ENCODE data around the gene TRIP10. TPM values are rescaled to one million over a fixed set of nuclear protein-coding genes. Genes with fewer than 3 reads are reported as not detected.

Gene TRIP10
- total RNA-seq, 4 donors from 2014 or later, result 94.1 to 129 (median 104) TPM

GRCh38 chr19:6719540-6719861 lies 20.0 kb upstream of the TRIP10 start:
- Histone ChIP-seq H3K4me1 (peaks cover 0 to 14% (median 5%) of the 10 kb centered on the region in 3 donors), H3K27me3 (peaks cover 45% of the 10 kb centered on the region), H3K9me3 (no peaks in the 10 kb centered on the region), H3K36me3 (peaks cover 0 to 4% of the 10 kb centered on the region in 2 donors), H3K27ac (peak overlapping the region in 1 of 4 donors; percentile 17), H3K4me3 (peak overlapping the region in 1 of 2 donors; percentile 47)
- 82 to 85% methylated on average over 4 of the region's 6 CpGs for WGBS, 2 donors (ENCODE audit: low coverage in 1 of 2)
- no peak for ATAC-seq
- no peak for TF ChIP-seq EP300 (IDR thresholded peaks at IDR 0.05)
- no peak for TF ChIP-seq POLR2A (IDR thresholded peaks at IDR 0.05)

GRCh38 chr19:6719992-6720368 lies 19.5 kb upstream of the TRIP10 start:
- TF ChIP-seq CTCF (IDR thresholded peaks at IDR 0.05) (no peak), POLR2A (IDR thresholded peaks at IDR 0.05) (no peak), POLR2AphosphoS5 (IDR thresholded peaks at IDR 0.05) (no peak), EP300 (IDR thresholded peaks at IDR 0.05) (no peak)
- ATAC-seq, result no peak
- Histone ChIP-seq H3K4me3 (peak overlapping the region in 1 of 2 donors; percentile 47), H3K36me3 (peaks cover 0 to 4% of the 10 kb centered on the region in 2 donors), H3K27ac (peak overlapping the region in 3 of 4 donors; percentile 17 to 43 (median 39)), H3K4me1 (peaks cover 0 to 16% (median 5%) of the 10 kb centered on the region in 3 donors), H3K27me3 (peaks cover 40% of the 10 kb centered on the region), H3K9me3 (no peaks in the 10 kb centered on the region)
- 85 to 93% methylated on average over 3 of the region's 3 CpGs for WGBS, 2 donors (ENCODE audit: low coverage in 1 of 2)

GRCh38 chr19:6720369-6721137 lies 18.9 kb upstream of the TRIP10 start, which contains the start of gene C3:
Gene C3 (minus strand): TSS chr19:6720650. CDS start chr19:6720589, 61 bp downstream.
- no peak for TF ChIP-seq EP300 (IDR thresholded peaks at IDR 0.05)
- TF ChIP-seq POLR2AphosphoS5 (IDR thresholded peaks at IDR 0.05), result peak; percentile 59
- peak; percentile 56 for TF ChIP-seq POLR2A (IDR thresholded peaks at IDR 0.05)
- Histone ChIP-seq H3K36me3 (peaks cover 0 to 4% of the 10 kb centered on the region in 2 donors), H3K4me1 (peaks cover 0 to 21% (median 5%) of the 10 kb centered on the region in 3 donors), H3K4me3 (peak within 1 kb of the TSS in 1 of 2 donors; percentile 47), H3K27ac (peak within 1 kb of the TSS in 3 of 4 donors; percentile 43 to 67 (median 51)), H3K27me3 (peaks cover 36% of the 10 kb centered on the region), H3K9me3 (no peaks in the 10 kb centered on the region)
- 0 to 29% methylated on average over 1 of the region's 4 CpGs for WGBS, 2 donors (ENCODE audit: low coverage in 1 of 2)
- ATAC-seq, result peak; percentile 86

GRCh38 chr19:6721138-6721474 lies 18.4 kb upstream of the TRIP10 start:
- no peak for ATAC-seq
- peaks cover 0 to 4% of the 10 kb centered on the region in 2 donors for H3K36me3 ChIP-seq
- TF ChIP-seq EP300 (IDR thresholded peaks at IDR 0.05) (no peak), CTCF (IDR thresholded peaks at IDR 0.05) (no peak), POLR2A (IDR thresholded peaks at IDR 0.05) (no peak), POLR2AphosphoS5 (IDR thresholded peaks at IDR 0.05) (no peak)
- no peaks in the 10 kb centered on the region for H3K9me3 ChIP-seq
- H3K27me3 ChIP-seq, result peaks cover 35% of the 10 kb centered on the region
- peaks cover 0 to 23% (median 5%) of the 10 kb centered on the region in 3 donors for H3K4me1 ChIP-seq
- H3K4me3 ChIP-seq, result no peak overlapping the region
- peak overlapping the region in 3 of 4 donors; percentile 43 to 67 (median 51) for H3K27ac ChIP-seq

GRCh38 chr19:6721773-6722172 lies 17.7 kb upstream of the TRIP10 start:
- Histone ChIP-seq H3K4me3 (no peak overlapping the region), H3K27me3 (peaks cover 28% of the 10 kb centered on the region), H3K4me1 (peaks cover 0 to 23% (median 5%) of the 10 kb centered on the region in 3 donors), H3K27ac (peak overlapping the region in 3 of 4 donors; percentile 32 to 67 (median 51)), H3K9me3 (no peaks in the 10 kb centered on the region), H3K36me3 (peaks cover 0 to 2% of the 10 kb centered on the region in 2 donors)
- TF ChIP-seq POLR2A (IDR thresholded peaks at IDR 0.05) (no peak), POLR2AphosphoS5 (IDR thresholded peaks at IDR 0.05) (no peak)
- ATAC-seq, result no peak
- 64 to 77% methylated on average over 5 of the region's 5 CpGs for WGBS, 2 donors (ENCODE audit: low coverage in 1 of 2)

- Histone ChIP-seq H3K4me1 (peaks cover 0 to 23% (median 5%) of the 10 kb centered on the region in 3 donors), H3K27me3 (peaks cover 19% of the 10 kb centered on the region), H3K4me3 (no peak overlapping the region), H3K9me3 (no peaks in the 10 kb centered on the region), H3K36me3 (no peaks in the 10 kb centered on the region), H3K27ac (peak overlapping the region in 3 of 4 donors; percentile 64 to 67 (median 67))
- WGBS, 2 donors (ENCODE audit: low coverage in 1 of 2), result 23 to 29% methylated on average over 3 to 7 of the region's 13 CpGs
- TF ChIP-seq EP300 (IDR thresholded peaks at IDR 0.05) (no peak), CTCF (IDR thresholded peaks at IDR 0.05) (no peak), POLR2AphosphoS5 (IDR thresholded peaks at IDR 0.05) (peak; percentile 29), POLR2A (IDR thresholded peaks at IDR 0.05) (no peak)
- ATAC-seq, result peak; percentile 67
Observed at GRCh38 chr19:6723108-6723618, 16.3 kb upstream of the TRIP10 start.

Measured in gastroesophageal sphincter (tissue), 4 donors.